K562 (cell line): Measurements from ENCODE around the gene CBX4. TPM values are rescaled to one million over a fixed set of nuclear protein-coding genes. Genes with fewer than 3 reads are reported as not detected.

Experiments
- ELF2 ChIP-seq: fragments of 250-450 bp; sonication (Bioruptor Pico); IDR thresholded peaks from 2 replicates; pipeline ENCODE4 v1.5.0; 2021; ENCODE audit warnings: mild to moderate bottlenecking
- EP300 ChIP-seq: IDR thresholded peaks from 2 replicates; pipeline ENCODE4 v1.6.1; 2012; ENCODE audit warnings: low read length, improper control_type of control experiment
- FOXP4 ChIP-seq: sonication (generic); formaldehyde crosslinking; IDR thresholded peaks from 2 replicates; pipeline ENCODE4 v1.8.0; 2022; ENCODE audit warnings: mild to moderate bottlenecking, missing genetic modification reagents, borderline replicate concordance
- GABPB1 ChIP-seq: sonication (generic); formaldehyde crosslinking; IDR thresholded peaks from 2 replicates; pipeline ENCODE4 v1.8.0; 2022; ENCODE audit warnings: mild to moderate bottlenecking, missing genetic modification reagents
- IFI16 ChIP-seq: fragments of 250-450 bp; sonication (Bioruptor Pico); IDR thresholded peaks from 2 replicates; pipeline ENCODE4 v2.1.2; 2022; ENCODE audit warnings: mild to moderate bottlenecking, inconsistent platforms
- KLF1 ChIP-seq: fragments of 450-650 bp; IDR thresholded peaks from 2 replicates; pipeline ENCODE4 v1.6.1; 2016; ENCODE audit warnings: missing genetic modification characterization, missing compliant biosample characterization
- NFYB ChIP-seq: IDR thresholded peaks from 2 replicates; pipeline ENCODE4 v1.6.1; 2011; ENCODE audit warnings: mild to moderate bottlenecking, moderate library complexity; ENCODE audit not compliant: insufficient read length; ENCODE audit errors: extremely low read depth
- PCBP2 ChIP-seq: fragments of 200-400 bp; formaldehyde crosslinking; IDR thresholded peaks from 2 replicates; pipeline ENCODE4 v1.6.1; 2018; ENCODE audit warnings: low read length, low read depth, mild to moderate bottlenecking, moderate library complexity; ENCODE audit not compliant: poor library complexity, severe bottlenecking
- RBM15 ChIP-seq: fragments of 200-400 bp; formaldehyde crosslinking; IDR thresholded peaks from 2 replicates; pipeline ENCODE4 v1.6.1; 2018; ENCODE audit warnings: mild to moderate bottlenecking, low read length, moderate library complexity; ENCODE audit not compliant: insufficient read depth
- SRSF1 ChIP-seq: fragments of 200-400 bp; formaldehyde crosslinking; IDR thresholded peaks from 2 replicates; pipeline ENCODE4 v1.6.1; 2017; ENCODE audit warnings: mild to moderate bottlenecking, low read depth, low read length, moderate library complexity
- TFAP4 ChIP-seq: sonication (generic); formaldehyde crosslinking; IDR thresholded peaks from 2 replicates; pipeline ENCODE4 v1.8.0; 2022; ENCODE audit warnings: missing genetic modification reagents, mild to moderate bottlenecking, moderate library complexity, borderline replicate concordance
- THAP7 ChIP-seq: fragments of 250-450 bp; sonication (Bioruptor Pico); IDR thresholded peaks from 2 replicates; pipeline ENCODE4 v1.5.0; 2021
- ZBTB5 ChIP-seq: fragments of 450-650 bp; IDR thresholded peaks from 2 replicates; pipeline ENCODE4 v1.6.1; 2017; ENCODE audit warnings: antibody characterized with exemption
- ZNF316 ChIP-seq: fragments of 450-650 bp; IDR thresholded peaks from 2 replicates; pipeline ENCODE4 v1.6.1; 2016
- ZNF354B ChIP-seq: fragments of 250-450 bp; sonication (Bioruptor Pico); IDR thresholded peaks from 2 replicates; pipeline ENCODE4 v1.4.0; 2020
- polyA plus RNA-seq, 8 experiments: library from polyadenylated mRNA; depleted of rRNA in 4 of 8; stranded (reverse) in 5 of 8; unstranded in 3 of 8; fragments of >200 nt; fragmentation: Nextera tagmentation in 2 of 8; fragmentation: Illumina TruSeq in 1 of 8; extraction: Ambion mirVana in 2 of 8; extraction: Trizol in 1 of 8; gene quantifications; 2 replicates each; pipeline versions ENCODE4 v1.2.1 to v1.2.3, GENCODE V29; 2011 to 2014; ENCODE audit warnings: inconsistent platforms in 1 of 8, missing spikeins in 1 of 8
- total RNA-seq, 7 experiments: library from RNA; depleted of rRNA in 6 of 7; stranded (reverse); fragments of >200 nt in 6 of 7; fragmentation: Illumina TruSeq in 2 of 7; extraction: Trizol in 2 of 7; gene quantifications; 2 replicates each; pipeline versions ENCODE4 v1.2.1 to v1.2.3, GENCODE V29; 2011 to 2021; ENCODE audit warnings: low replicate concordance in 1 of 7

CBX4 gene
- total and polyA plus RNA-seq, 9 of the 15 experiments (the other 6 are each of a cell fraction or from before 2014, with no cell fraction given): 0.98 to 50.5 (median 10.0) TPM

GRCh38 chr17:79839356-79840268, at the start of gene CBX4 (continued):
- TF ChIP-seq NFYB (no peak), TFAP4 (CRISPR knock-in tag) (peak; percentile 58; the same call in 1 of the 2 replicates), ZNF354B (no peak), PCBP2 (peak; percentile 40), IFI16 (CRISPR knock-in tag) (no peak), ELF2 (CRISPR knock-in tag) (peak; percentile 82), RBM15 (no peak), THAP7 (CRISPR knock-in tag) (no peak), KLF1 (peak; percentile 63), FOXP4 (CRISPR knock-in tag) (peak; percentile 91; the same call in 1 of the 2 replicates), ZNF316 (no peak), ZBTB5 (no peak), SRSF1 (no peak), GABPB1 (peak; percentile 87), EP300 (peak; percentile 90)
